Fibroblast of skin of right quadriceps (primary cell): Measurements from ENCODE around the gene MT1X.
"Not testable (repeated sequence)": the region's sequence is repeated elsewhere in the genome, so short reads cannot be mapped to it uniquely, and the experiment has no call there.

Experiments
- DNase-seq: peaks from one replicate; pipeline ENCODE4 v3.0.0-alpha.2; 2013

Gene MT1X

DNA sequence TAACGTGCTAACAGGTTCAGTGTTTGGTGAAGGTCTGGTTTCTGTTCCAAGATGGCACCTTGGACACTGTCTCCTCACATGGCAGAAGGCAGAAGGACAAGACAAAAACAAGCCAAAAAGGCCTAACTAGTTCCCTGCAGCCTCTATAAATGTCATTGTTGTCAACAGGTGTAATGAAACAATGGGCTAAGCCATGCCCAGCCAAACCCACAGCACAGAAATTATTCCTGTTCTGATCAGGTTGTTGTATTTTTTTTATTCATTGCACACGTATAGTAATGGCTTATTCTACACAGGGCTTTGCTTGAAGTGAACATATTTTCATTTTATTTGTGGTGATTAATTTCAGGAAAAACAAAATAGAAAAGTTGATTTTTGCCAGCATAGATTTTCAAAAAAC is 31.5 kb downstream of the MT1X start:
- no peak for DNase-seq

DNA sequence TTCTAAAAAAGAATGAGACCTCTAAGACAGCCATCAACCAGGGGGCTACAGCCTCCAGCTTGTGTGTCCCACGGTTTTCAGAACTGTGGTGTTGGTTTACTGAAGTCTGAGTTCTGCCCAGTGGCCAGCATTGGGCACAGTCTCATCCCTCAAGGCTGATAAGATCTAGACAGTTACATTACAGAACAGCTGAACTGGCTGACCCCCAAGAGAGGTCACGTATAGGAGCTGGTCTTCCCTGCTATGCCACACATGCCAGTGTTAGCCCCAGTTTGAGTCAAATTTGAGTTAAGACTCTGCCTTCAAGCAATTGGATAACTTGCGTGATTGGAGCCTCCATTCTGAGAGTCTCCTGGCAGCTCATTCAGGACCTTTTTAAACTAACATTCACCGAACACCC is 32.9 kb downstream of the MT1X start:
- no peak for DNase-seq

GRCh38 chr16:56716761-56717160 is 34.5 kb downstream of the MT1X start:
- DNase-seq, result no peak

GRCh38 chr16:56717532-56717931 is 35.3 kb downstream of the MT1X start:
- DNase-seq, result not testable (repeated sequence)

GRCh38 chr16:56722200-56722842 is 40.1 kb downstream of the MT1X start:
- no peak for DNase-seq

DNA sequence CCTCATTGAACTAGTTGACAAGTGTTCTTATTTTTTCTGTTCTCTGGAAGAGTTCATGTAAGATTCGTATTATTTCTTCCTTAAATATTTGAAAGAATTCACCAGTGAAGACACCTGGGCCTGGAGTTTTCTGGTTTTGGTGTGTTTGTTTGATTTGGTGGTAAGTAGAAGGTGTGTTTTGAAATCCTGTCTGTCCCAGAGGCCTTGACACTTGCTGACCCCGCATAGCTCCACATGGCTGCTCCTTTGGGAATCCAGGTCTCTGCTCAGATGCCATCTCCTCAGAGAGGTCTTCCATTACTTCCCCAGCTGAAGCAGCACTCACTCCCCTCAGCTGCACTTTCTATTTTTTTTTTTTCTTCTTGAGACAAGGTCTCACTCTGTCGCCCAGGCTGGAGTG is 41.9 kb downstream of the MT1X start:
- no peak for DNase-seq

GRCh38 chr16:56726283-56726682 is 44.0 kb downstream of the MT1X start:
- no peak for DNase-seq

GRCh38 chr16:56726926-56727325 is 44.7 kb downstream of the MT1X start:
- no peak for DNase-seq

GRCh38 chr16:56728027-56728426 is 45.8 kb downstream of the MT1X start:
- DNase-seq, result no peak

DNA sequence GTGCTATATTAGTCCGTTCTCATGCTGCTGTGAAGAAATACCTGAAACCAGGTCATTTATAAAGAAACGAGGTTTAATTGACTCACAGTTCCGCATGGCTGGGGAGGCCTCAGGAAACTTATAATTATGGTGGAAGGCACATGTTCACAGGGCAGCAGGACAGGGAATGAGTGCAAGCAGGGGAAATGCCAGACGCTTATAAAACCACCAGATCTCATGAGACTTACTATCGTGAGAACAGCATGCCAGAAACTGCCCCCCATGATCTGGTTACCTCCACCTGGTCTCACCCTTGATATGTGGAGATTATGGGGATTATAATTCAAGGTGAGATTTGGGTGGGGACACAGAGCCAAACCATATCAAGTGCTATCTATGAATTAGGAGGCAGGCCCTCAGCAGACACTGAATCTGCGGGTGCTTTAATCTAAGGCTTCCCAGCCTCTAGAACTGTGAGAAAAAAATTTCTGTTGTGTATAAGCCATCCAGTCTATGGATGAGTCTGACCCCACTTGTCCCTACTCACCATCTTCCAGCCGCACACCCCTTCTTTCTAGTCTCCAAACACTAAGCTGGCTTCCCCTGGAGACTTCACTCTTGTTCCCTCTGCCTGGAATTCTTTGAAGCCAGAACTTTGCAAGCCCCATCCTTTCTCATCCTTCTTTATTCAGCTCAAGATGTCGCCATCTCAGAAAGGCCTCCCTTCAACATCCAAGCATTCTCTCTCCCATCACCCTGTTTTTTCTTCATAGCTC is 46.9 kb downstream of the MT1X start:
- DNase-seq, result peak; percentile 13

GRCh38 chr16:56729735-56730662 is 47.7 kb downstream of the MT1X start, which contains the start of gene NUP93:
NUP93 (plus strand) TSS chr16:56730129; CDS start chr16:56748248, 18,119 bp downstream.
- DNase-seq, result peak; percentile 92

DNA sequence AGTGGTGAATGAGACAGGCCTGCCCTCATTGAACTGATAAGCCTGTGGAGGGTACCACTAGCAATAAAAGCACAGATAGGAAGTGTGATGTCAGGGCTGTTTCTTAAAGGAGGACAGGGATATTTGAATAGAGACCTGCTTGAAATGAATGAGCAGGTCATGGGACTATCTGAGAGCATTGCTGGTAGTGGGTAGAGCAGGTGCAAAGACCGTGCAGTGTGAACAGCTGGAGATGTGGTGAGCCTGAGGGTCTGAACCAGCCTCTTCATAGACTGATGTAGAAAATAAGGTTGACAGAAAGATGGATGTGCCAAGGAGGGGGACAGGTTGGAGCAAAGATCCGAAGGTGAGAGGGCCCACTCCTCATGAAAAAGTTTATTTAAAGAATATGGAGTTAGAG is 50.1 kb downstream of the MT1X start:
- no peak for DNase-seq

DNA sequence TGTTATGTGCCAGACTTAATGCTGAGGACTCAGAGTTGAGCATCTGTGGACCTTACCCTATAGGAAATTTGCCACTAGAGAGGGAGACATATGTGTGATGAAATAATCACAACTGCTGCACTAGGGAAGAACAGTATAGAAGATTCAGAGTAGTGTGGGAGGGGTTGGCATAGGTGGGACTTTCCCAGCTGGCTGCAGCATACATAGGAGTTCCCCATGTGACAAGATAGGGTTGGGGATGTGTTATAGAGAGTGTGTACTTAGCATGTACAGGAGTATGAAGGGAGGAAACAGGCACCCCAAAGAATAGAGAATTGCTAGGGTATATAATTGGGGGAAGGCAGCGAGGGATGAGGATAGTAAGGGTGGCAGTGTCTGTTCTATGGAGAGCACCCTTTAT is 50.6 kb downstream of the MT1X start:
- no peak for DNase-seq
